Measurements from ENCODE around the gene SYT1. TPM values are rescaled to one million over a fixed set of nuclear protein-coding genes. Genes with fewer than 3 reads are reported as not detected.
"Not testable (repeated sequence)": the region's sequence is repeated elsewhere in the genome, so short reads cannot be mapped to it uniquely, and the experiment has no call there.

Gene SYT1
- 0.91 TPM for total RNA-seq

DNA sequence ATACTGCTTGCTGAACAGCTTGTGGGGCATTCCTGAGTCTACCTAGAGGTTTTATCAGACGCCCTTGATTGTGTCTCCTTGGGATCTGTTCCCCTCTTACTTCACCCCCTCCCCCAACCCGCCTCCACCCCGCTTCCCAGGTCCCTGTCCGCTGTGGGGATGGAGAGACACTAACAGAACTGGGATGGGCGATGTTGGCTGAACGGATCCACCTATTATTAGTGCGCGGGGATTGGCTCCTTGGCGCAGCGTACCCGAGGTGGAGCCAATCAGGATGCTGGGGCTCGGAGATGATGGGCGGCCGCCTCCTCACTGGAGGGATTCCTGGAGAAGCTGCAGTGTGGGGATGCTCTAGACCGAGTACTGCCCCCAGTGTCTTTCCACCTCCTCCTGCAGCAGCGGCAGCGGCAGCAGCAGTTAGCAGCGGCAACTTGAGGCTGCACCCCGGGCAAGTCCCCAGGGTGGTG, at the start of gene SYT1:
SYT1 (plus strand) TSS at position 372 of the 467 bp plus-strand sequence.
- DNase-seq (ENCODE audit: low spot score) (peak; percentile 43), ATAC-seq (peak; percentile 42)

DNA sequence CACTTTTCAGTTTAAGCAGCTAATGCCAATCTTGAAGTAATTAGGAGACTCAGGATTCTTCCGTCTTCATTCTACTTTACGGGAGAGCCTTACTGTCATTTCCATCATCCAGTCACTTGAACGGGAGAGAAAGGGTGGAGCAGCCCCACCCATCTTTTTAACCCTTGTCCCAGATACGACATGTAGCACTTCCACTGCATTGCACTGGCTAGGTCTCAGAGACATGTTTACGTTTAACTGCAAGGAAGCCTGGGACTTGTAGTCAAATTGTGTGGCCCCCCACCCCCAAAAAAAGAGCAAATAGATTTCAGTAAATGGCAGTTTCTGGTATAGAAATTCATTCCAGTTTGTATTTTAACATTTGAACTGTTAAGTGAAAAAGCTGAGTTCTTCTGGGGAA, 46.1 kb upstream of the SYT1 start:
- no peak for DNase-seq (ENCODE audit: low spot score)

DNA sequence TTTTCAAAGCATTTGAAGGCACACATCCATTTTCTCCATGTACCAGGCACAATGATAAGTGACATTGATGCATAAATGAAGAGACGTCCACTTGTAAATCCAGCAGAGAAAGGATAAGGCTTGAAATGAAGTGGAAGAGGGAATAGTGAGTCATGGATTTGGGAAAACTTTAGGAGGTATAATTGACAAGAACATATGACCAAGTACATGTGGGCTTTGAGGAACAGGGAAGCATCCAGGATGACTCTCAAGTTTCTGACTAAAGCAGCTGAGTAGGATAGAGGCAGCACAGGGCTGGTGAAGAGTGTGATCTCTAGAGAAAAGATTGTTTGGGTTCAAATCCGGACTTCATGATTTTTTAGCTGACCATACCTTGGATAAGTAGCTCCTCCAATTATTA, 43.6 kb upstream of the SYT1 start:
- ATAC-seq (no peak), DNase-seq (ENCODE audit: low spot score) (no peak)

More for the DNA sequence above, 46.1 kb upstream of the SYT1 start:
- no peak for ATAC-seq

DNA sequence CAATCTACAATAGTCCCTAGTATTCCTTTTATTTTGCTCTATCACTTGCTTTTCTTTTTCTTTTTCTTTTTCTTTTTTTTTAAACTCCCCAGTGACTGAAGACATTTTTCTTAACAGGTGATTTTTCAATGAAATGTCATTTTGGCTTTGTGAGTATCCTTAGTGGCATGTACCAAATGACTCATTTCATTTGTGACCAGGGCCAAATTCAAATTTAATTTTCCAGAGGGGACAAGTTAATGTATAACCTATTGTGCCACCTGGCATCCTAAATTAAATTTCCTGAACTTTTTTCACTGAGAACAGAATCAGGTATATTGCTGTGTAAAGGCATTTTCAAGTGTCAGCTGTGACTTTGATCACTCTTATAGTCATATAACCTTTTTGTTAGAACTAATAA, 39.7 kb upstream of the SYT1 start:
- no peak for ATAC-seq
- DNase-seq (ENCODE audit: low spot score): no peak

DNA sequence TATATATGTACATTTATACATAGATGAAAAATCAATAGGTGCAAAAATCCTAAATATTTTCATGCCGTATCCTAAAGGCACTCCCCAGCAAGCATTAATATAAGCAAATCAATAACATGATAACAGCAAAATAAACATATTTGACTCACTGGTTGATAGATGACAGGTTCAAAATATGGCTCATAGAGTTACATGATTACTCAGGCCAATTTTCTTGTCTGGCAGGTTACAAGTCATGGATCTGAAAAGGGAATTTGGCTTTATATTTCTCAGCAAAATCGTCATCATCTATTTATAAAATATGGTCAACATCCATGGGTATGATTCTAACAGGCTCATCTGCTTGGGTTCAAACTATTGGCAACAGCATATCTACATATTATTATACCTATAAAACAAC, 34.9 kb upstream of the SYT1 start:
- DNase-seq (ENCODE audit: low spot score) (no peak), ATAC-seq (no peak)

DNA sequence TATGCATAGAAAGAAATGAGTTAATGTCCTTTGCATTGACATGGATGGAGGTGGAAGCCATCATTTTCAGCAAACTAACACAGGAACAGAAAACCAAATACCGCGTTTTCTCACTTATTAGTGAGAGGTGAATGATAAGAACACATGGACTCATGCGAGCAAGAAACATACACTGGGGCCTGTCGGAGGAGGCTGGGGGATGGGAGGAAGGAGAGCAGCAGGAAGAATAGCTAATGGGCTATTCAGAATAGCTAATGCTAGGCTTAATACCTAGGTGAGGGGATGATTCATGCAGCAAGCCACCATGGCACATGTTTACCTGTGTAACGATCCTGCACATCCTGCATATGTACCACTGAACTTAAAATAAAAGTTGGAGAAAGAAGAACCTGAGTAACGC, 29.1 kb upstream of the SYT1 start:
- DNase-seq (ENCODE audit: low spot score) (no peak), ATAC-seq (no peak)

DNA sequence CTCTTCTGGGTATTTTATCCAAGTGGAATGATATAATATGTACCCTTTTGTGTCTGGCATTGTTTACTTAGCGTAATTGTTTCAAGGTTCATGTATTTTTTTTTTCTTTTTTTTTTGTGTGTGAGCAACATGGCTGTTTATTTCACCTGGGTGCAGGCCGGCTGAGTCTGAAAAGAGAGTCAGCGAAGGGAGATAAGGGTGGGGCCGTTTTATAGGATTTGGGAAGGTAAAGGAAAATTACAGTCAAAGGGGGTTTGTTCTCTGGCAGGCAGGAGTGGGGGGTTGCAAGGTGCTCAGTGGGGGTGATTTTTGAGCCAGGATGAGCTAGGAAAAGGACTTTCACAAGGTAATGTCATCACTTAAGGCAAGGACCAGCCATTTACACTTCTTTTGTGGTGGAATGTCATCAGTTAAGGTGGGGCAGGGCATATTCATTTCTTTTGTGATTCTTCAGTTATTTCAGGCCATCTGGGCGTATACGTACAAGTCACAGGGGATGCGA, 24.0 kb upstream of the SYT1 start:
- ATAC-seq; DNase-seq (ENCODE audit: low spot score): not testable (repeated sequence)

DNA sequence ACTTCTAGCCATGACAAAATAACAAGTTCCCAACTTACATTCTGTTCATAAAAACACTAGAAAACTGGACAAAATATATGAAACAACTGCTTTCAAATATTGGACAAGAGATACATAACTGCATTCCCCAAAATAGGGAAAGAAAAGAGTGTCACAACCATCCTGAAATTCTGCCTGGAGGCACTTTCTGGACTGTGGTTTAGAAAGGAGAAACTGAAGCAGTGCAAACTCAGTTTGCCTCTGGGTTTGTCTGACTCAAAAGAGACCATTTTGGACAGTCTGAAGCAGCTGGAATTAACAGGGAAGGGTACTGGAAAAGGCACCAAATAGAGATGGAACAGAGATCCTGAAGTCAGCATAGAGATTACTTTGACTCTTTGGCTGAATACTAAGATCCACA, 11.3 kb upstream of the SYT1 start:
- DNase-seq (ENCODE audit: low spot score) (no peak), ATAC-seq (no peak)

DNA sequence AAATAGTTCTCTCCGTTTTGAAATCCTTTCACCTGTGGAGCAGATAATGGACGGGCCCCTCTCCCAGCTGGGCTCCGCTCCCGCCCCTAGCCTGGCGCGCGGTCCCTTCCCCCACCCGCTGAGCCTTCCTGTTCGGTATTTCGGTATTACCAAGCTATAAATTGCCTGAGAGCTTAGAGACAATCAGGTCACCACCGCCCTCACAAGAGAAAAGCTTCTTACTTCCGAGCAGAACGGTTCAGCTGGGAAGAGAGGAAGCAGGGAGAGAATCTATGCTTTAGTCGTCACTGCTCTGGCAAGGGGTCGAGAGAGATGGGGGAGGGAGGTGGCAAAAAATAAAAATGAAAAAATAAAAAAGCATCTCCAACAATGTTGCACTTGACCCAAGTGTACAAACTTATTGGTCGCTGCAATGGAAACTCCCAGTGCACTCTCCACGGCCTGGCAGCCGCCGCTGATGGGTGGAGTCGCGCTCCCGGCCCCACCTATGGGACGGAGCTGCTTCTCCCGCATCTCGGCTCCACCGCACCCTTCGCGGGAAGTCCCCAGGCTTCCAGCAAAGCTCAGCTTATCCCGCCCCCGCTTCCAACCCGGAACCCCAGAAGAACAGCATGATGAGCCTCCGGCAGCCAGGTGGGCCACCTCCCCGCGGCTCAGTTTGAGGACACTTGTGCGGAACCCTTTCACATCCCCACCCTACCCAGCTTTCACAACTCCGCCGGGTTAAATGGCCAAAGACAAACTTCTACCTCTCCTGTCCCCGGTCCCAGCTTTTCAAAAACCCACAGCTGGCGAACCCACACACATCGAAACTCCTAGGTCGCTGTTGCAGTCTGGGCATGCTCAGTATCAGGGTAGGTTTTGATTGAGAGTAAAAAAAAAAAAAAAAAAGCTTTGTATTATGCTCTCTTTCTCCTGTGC, 832 bp upstream of the SYT1 start:
- no peak for DNase-seq (ENCODE audit: low spot score)
- peak; percentile 57 for ATAC-seq

DNA sequence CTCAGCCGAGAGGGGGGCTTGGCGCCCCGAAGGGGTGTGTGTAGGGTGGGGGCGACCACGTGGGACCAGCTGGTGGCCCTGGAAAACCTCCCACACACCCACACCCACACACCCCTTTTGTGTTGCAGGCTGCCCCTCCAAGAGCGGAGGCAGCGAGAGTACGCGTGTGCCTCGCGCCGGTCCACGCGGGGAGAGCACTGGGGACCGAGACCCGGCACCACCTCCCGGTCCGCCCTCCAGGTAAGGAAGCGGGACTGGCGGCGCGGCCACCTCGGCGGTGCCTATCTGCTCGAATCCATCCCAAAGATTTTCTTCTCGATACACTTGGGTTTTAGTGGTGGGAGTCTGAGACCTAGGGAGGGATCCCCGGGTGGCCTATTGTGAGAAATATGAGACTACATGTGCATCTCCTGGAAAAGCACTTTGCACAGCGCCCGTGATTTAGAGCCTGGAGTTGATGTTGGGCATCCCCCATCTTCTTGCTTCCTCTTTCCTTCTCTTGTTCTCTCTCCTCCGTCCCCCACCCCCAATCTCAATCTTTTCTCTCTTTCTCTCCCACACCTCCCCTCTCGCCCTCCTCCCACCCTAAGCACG, 393 bp downstream of the SYT1 start:
- ATAC-seq (no peak), DNase-seq (ENCODE audit: low spot score) (no peak)

DNA sequence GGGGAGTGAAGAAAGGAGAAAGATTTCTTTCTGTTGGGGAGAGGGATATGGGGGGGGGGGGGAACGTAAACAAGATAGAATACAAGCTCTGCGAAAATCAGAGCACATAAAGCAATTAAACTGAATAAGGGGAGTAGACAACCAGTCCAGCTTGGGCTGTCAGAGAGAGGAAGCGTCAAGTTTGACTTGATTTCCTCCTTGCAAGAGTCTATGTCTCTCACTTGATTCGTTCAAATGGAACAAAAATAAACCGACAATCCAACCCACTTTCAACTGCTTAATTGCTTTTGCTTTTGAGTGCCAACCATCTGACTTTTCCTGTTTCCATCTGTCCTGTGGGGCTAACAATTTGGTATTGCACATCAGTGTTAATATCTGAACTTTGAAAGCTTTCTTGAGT, 942 bp downstream of the SYT1 start:
- DNase-seq (ENCODE audit: low spot score) (no peak), ATAC-seq (no peak)

DNA sequence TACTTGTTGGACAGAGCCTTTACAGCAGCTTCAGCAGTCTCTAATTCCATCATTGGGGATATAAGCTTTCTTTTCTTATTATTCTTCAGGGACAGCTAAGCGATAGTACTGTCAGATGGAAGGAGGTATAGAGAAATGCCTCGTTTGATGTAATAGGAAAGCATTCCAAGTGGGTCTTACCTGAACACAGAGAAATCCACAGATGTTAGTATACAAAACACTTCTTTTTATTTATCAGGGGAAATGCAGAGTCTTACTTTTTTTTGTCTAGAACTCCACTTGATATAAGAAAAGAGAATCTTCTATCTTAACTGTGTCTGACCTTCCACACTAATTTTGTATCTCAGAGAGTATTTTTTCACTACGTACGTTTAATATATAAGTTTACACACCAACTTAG, 1.9 kb downstream of the SYT1 start:
- no peak for ATAC-seq
- DNase-seq (ENCODE audit: low spot score): no peak

DNA sequence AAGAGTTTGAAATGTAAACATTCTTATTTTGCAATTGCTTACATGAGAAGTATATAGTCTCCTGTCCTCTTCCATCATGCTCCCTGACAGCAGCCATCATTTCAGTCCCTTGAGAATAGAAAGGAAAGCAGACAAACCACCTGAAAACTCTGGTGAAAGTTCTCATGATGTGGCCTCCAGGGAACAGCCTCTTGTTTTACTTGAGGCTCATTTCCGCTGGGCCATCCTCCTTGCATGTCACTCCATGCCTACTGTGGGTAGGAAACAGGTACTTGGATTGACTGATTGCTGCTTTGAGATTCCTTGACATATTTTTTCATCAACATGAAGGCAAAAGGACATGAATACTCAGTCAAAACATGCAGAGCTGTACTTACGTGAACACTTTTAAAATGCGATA, 6.0 kb downstream of the SYT1 start:
- DNase-seq (ENCODE audit: low spot score) (no peak), ATAC-seq (no peak)

DNA sequence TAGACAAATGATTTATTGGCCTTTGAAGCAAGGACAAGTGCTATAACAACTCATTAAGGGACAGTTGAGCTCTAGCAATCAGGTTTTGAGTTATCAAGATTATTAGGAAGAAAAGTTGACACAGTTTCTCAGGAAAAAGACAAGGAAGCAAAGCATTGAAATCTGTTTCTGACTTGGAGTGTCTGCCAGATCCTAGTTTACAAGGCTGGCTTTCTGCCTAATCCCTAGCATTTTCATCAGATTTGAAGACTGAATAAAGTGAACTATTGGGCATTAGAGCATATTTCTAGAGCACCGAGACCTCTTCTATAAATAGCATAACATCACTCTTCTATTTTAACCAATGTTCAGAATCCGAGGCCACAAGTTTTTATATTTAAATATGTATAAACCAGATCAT, 7.0 kb downstream of the SYT1 start:
- no peak for DNase-seq (ENCODE audit: low spot score)
- ATAC-seq: no peak

DNA sequence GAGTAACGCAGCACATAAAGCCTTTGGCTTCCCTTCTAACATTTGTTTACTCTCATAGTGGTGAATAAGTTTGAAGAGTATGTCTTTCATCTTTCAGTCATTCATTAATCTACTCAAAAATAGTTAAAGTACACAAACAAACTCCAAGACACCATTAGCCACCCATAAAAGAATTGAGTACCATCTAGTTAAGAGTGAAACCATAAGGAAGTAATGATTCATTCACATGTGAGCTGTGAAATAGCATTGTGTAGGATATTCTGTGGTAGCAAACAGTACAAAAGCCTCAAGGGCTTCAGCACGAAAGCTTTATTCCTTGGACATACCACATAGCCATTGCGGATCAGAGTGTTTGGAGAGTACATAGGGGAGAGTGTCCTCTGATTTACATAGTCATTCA, 13.9 kb downstream of the SYT1 start:
- ATAC-seq: no peak

DNA sequence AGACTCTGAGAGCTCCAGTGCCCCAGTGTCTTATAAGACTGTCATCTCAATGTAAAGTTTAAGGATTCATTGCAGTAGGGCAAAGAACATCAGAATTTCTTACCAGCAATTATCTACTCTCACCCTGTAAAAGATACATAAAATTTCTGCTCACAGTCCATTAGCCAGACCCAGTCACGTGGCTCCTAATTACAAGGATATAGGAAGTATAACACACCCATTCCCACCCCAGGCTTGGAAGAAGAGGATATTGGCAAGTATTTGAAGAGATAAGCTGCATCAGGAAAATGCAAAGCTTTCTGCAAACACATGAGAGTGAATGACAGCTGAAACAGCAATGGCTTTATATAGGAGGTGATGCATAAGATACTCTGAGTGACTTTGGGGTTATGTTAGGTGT, 14.3 kb downstream of the SYT1 start:
- no peak for ATAC-seq
- no peak for DNase-seq (ENCODE audit: low spot score)

More for the DNA sequence above, 13.9 kb downstream of the SYT1 start:
- no peak for DNase-seq (ENCODE audit: low spot score)

DNA sequence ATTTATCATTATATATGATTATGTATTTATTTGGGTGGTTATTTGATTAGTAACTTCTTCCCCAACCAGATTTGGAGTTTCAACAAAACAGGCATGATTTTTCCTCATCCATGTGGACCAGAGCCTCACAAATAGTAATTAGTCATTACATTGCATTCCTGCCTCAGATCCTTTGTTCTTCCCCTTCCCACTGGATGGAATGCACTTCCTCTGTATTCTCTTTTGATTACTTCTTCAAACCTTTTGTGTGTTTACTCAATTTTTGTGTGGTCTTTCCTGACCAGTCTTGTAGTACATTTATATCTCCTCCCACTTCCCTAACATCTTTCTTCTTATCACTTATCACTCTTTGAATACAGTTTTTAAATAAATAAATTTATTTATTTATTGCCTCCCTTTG, 15.5 kb downstream of the SYT1 start:
- ATAC-seq (no peak), DNase-seq (ENCODE audit: low spot score) (no peak)

DNA sequence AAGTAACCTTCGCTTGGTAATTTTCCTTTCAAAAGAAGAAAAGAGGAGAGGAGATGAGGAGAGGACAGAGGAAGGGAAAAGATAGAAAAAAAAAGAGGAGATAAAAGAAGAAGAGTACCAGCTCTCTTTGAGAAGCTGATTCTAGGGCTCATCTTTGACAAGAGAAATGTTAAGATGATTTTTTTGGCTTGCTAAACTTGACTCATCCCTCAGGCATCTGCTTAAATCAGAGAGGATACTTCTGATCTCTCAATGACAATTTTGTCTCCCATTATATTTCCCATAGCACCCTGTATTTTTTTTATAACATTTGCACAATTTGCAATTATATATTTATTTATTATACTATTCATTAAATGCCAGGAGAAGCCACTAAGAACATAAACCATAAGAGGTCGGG, 17.1 kb downstream of the SYT1 start:
- ATAC-seq: no peak
- no peak for DNase-seq (ENCODE audit: low spot score)

DNA sequence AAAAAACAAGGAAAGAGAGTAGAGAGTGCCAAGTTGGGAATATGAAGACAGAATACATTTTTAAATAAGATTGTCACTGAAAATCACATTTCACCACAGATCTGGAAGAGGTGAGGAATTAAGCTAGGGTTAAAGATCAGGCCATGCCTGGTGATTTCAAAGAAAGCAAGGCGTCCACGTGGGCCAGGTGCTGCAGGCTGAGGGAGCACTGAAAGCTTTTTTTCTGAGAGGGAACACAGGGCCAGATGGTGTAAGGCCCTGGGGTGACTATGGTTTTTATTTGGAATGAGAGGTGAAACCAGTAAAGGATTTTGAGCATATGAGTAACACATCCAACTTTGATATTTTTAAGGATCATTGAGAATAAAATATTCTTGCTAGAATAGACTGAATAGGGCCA, 20.9 kb downstream of the SYT1 start:
- ATAC-seq: no peak
- DNase-seq (ENCODE audit: low spot score): no peak

DNA sequence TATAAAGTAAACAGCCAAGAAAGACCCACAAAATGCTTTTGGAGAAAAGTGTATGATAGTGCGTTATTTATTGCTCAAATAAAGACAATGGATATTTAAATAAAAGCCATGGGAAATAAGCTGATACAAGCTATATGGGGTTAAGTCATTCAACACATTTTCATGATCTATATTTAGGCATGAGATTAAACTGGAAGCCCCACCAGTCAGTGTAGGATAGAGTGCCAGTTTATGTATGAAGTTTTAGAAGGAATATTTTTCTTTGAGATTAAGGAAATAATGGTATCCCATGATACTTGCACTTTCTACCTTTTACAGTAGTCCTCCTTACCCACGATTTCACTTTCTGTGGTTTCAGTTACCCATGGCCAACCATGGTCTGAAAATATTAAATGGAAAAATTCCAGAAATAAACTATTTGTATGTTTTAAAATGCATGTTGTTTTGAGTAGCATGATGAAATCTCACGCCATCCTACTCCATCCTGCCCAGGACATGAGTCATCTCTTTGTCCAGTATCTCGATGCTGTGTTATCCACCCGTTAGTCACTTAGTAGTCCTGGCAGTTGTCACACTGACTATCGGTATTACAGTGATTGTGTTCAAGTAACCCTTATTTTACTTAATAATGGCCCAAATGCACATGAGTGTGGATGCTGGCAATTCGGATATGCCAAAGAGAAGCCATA, 22.3 kb downstream of the SYT1 start:
- ATAC-seq: no peak
- no peak for DNase-seq (ENCODE audit: low spot score)

DNA sequence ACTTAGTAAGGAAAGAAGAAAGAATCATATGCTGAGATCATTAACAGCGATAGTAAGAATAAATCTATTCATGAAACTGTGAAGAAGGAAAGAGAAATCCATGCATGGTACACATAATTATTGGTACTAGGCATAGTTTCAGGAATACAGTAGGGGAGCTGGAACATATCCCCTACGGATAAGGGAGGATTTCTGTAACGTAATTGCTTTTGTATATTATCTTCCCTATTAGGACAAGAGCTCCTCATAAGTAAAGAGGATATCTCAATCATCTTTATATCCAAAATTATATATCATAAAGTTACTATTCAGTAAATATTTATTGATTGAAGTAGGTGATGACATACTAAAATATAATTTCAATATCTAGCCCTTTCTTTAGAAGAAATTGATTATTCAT, 22.9 kb downstream of the SYT1 start:
- no peak for ATAC-seq
- no peak for DNase-seq (ENCODE audit: low spot score)

DNA sequence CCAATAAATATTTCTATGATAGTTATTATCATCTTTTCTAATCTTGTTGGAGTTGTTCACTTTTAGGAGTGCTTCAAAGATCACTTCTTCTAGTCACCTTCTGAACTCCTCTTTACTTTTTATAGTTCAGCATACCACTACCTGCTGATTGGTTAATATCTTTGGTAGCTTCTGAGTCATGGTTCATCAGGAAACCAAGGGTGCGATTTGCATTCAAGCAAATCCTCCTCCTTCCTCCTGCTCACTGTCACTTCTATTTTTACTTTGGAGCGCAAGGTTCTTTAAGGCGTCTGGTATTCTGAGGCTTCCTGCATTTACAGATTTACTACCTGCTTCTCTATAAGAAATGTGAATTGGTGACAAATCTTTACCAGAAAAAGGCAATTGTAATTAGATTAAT, 24.0 kb downstream of the SYT1 start:
- ATAC-seq (no peak), DNase-seq (ENCODE audit: low spot score) (no peak)
